ENCODE data around the gene ACSF2.

GRCh38 chr17:50397111-50397918 lies 28.7 kb upstream of the ACSF2 start, which contains the start of gene LRRC59:
- peak; percentile 62 for TF ChIP-seq RAD21 (conservative IDR thresholded peaks at IDR 0.05)
- peak; percentile 99 for TF ChIP-seq CTCF (IDR thresholded peaks at IDR 0.05; ENCODE audit: poor library complexity, severe bottlenecking)
- peak; percentile 41 for TF ChIP-seq REST (IDR thresholded peaks at IDR 0.05; ENCODE audit: borderline replicate concordance)
- TF ChIP-seq EZH2 (IDR thresholded peaks at IDR 0.05; ENCODE audit: borderline replicate concordance, insufficient read depth, low read length, poor library complexity, severe bottlenecking): no peak
- TF ChIP-seq EP300 (conservative IDR thresholded peaks at IDR 0.05; ENCODE audit: poor library complexity, severe bottlenecking): peak; percentile 66
- peak; percentile 98 for TF ChIP-seq POLR2AphosphoS5 (IDR thresholded peaks at IDR 0.05)
- peak; percentile 68 for TF ChIP-seq SMC3 (conservative IDR thresholded peaks at IDR 0.05; ENCODE audit: poor library complexity)
- TF ChIP-seq MXI1 (conservative IDR thresholded peaks at IDR 0.05; ENCODE audit: poor library complexity, severe bottlenecking): peak; percentile 89
- TF ChIP-seq TAF1 (IDR thresholded peaks at IDR 0.05; ENCODE audit: low read depth): peak; percentile 54

All from neural cell (in vitro differentiated cells).